ENCODE data around the gene KCNMA1. TPM values are rescaled to one million over a fixed set of nuclear protein-coding genes. Genes with fewer than 3 reads are reported as not detected.

The KCNMA1 gene
- total RNA-seq, 2 donors from 2014 or later, result 29.1 to 37.9 TPM

- Histone ChIP-seq H3K4me1 (replicated peaks) (no peaks in the 10 kb centered on the region), H3K27ac (no peak overlapping the region), H3K36me3 (no peaks in the 10 kb centered on the region), H3K27me3 (replicated peaks; ENCODE audit: insufficient read depth) (no peaks in the 10 kb centered on the region), H3K4me3 (no peak overlapping the region), H3K9me3 (no peaks in the 10 kb centered on the region)
- intact Hi-C loops (cut with DNase I), result no loop called here
- no peak for TF ChIP-seq POLR2A (IDR thresholded peaks at IDR 0.05)
- no peak for DNase-seq (ENCODE audit: low spot score)
- 87% methylated on average over 10 of the region's 10 CpGs for WGBS
Observed at GRCh38 chr10:77671594-77672252, 34.1 kb upstream of the KCNMA1 start.

GRCh38 chr10:77670817-77671443, 33.3 kb upstream of the KCNMA1 start:
- Histone ChIP-seq H3K27ac (no peak overlapping the region), H3K9me3 (no peaks in the 10 kb centered on the region), H3K36me3 (no peaks in the 10 kb centered on the region), H3K4me1 (replicated peaks) (no peaks in the 10 kb centered on the region), H3K27me3 (replicated peaks; ENCODE audit: insufficient read depth) (no peaks in the 10 kb centered on the region), H3K4me3 (no peak overlapping the region)
- DNase-seq (ENCODE audit: low spot score), result no peak
- TF ChIP-seq POLR2AphosphoS5 (IDR thresholded peaks at IDR 0.05) (no peak), CTCF (IDR thresholded peaks at IDR 0.05) (no peak), POLR2A (IDR thresholded peaks at IDR 0.05) (no peak)
- 52% methylated on average over 5 of the region's 5 CpGs for WGBS
- intact Hi-C loops (cut with DNase I), result no loop called here

- Histone ChIP-seq H3K27ac (no peak overlapping the region), H3K9me3 (no peaks in the 10 kb centered on the region), H3K27me3 (replicated peaks; ENCODE audit: insufficient read depth) (no peaks in the 10 kb centered on the region), H3K36me3 (no peaks in the 10 kb centered on the region), H3K4me3 (no peak overlapping the region), H3K4me1 (replicated peaks) (no peaks in the 10 kb centered on the region)
- DNase-seq (ENCODE audit: low spot score), result no peak
- intact Hi-C loops (cut with DNase I), result no loop called here
- TF ChIP-seq POLR2AphosphoS5 (IDR thresholded peaks at IDR 0.05) (no peak), POLR2A (IDR thresholded peaks at IDR 0.05) (no peak), CTCF (IDR thresholded peaks at IDR 0.05) (no peak)
Observed at GRCh38 chr10:77669892-77670291, 32.3 kb upstream of the KCNMA1 start.

GRCh38 chr10:77667426-77668324, 30.1 kb upstream of the KCNMA1 start:
- Histone ChIP-seq H3K4me1 (replicated peaks) (no peaks in the 10 kb centered on the region), H3K9me3 (no peaks in the 10 kb centered on the region), H3K4me3 (no peak overlapping the region), H3K36me3 (no peaks in the 10 kb centered on the region), H3K27me3 (replicated peaks; ENCODE audit: insufficient read depth) (no peaks in the 10 kb centered on the region), H3K27ac (no peak overlapping the region)
- 90% methylated on average over 3 of the region's 3 CpGs for WGBS
- intact Hi-C loops (cut with DNase I), result no loop called here
- no peak for TF ChIP-seq POLR2AphosphoS5 (IDR thresholded peaks at IDR 0.05)
- no peak for TF ChIP-seq POLR2A (IDR thresholded peaks at IDR 0.05)
- TF ChIP-seq CTCF (IDR thresholded peaks at IDR 0.05), result no peak
- DNase-seq (ENCODE audit: low spot score), result no peak

- Histone ChIP-seq H3K4me3 (no peak overlapping the region), H3K4me1 (replicated peaks) (no peaks in the 10 kb centered on the region), H3K27me3 (replicated peaks; ENCODE audit: insufficient read depth) (no peaks in the 10 kb centered on the region), H3K9me3 (no peaks in the 10 kb centered on the region), H3K36me3 (no peaks in the 10 kb centered on the region), H3K27ac (no peak overlapping the region)
- TF ChIP-seq POLR2A (IDR thresholded peaks at IDR 0.05), result no peak
- TF ChIP-seq POLR2AphosphoS5 (IDR thresholded peaks at IDR 0.05), result no peak
- TF ChIP-seq CTCF (IDR thresholded peaks at IDR 0.05), result no peak
- WGBS, result 81% methylated on average over 2 of the region's 2 CpGs
- intact Hi-C loops (cut with DNase I), result no loop called here
- no peak for DNase-seq (ENCODE audit: low spot score)
Observed at GRCh38 chr10:77666821-77667220, 29.2 kb upstream of the KCNMA1 start.
